Esophagus mucosa (tissue), 1 donor: ENCODE measurements around the gene ARMCX5. TPM values are rescaled to one million over a fixed set of nuclear protein-coding genes. Genes with fewer than 3 reads are reported as not detected.

Source experiments
- ATAC-seq: fragments of 200-7000 bp; cut with Tn5 transposase; one replicate; pipeline ENCODE4 v1.9.1; 2020
- total RNA-seq: library from RNA; stranded (reverse); gene quantifications from one replicate; pipeline ENCODE4 v1.2.4, GENCODE V29; 2023
- donor health status: DM: yes; HTN: yes; CAD: no.

Gene ARMCX5
- 7.3 TPM for total RNA-seq

- peak; percentile 95 for ATAC-seq
Observed at GRCh38 chrX:102599084-102599950, at the start of gene ARMCX5. TSS of gene ARMCX5 (plus strand) at chrX:102599515. CDS start at chrX:102602142, 2,627 bp downstream.

GRCh38 chrX:102558607-102559006, 40.7 kb upstream of the ARMCX5 start:
- no peak for ATAC-seq

DNA sequence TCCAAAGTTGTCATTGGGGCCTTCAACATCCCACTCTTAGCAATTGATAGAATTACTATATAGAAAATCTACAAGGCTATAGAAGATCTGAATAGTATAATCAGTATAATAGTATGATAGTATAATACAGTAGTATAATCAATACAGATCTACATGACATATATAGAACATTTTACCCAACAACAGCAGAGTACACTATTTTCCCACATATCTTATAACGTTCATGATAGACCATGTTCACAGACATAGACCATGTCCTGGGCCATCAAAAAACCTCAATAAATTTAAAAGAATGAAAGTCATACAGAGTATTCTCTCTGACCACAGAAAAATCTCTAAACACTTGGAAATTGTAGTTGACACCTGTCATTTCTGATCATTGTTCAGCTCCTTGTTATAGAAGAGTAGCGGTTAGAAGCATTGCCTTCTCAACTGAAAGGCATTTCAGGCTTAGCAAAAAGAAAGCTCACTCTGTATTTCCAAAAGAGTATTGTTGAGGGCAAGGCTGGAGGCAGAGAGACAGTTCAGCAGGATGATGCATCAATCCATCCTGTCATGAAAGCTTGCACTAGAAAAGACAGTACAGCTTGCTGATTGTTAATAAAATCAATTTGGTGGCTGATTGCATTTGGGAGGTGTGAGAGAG, 38.8 kb upstream of the ARMCX5 start:
- no peak for ATAC-seq

DNA sequence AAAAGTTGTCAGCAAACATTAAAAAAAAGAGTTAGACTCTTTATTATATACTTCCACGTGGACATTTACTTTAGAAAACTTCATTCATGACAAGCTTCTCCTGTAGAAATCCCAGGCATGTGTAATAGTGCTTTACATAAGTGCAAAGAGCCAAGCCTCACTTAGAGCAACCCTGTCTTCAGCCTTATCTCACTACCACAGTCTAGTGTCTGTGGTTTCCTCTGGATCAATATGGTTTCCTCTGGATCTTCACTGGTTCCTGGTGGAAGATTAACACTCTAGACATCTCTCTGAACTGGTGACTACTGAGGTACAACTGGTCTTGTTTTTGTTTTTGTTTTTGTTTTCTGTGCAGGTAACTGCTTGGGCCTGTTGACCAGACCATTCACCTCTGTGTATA, 18.4 kb upstream of the ARMCX5 start:
- ATAC-seq: no peak

- ATAC-seq: no peak
Observed at GRCh38 chrX:102593367-102593766, 5.9 kb upstream of the ARMCX5 start.

DNA sequence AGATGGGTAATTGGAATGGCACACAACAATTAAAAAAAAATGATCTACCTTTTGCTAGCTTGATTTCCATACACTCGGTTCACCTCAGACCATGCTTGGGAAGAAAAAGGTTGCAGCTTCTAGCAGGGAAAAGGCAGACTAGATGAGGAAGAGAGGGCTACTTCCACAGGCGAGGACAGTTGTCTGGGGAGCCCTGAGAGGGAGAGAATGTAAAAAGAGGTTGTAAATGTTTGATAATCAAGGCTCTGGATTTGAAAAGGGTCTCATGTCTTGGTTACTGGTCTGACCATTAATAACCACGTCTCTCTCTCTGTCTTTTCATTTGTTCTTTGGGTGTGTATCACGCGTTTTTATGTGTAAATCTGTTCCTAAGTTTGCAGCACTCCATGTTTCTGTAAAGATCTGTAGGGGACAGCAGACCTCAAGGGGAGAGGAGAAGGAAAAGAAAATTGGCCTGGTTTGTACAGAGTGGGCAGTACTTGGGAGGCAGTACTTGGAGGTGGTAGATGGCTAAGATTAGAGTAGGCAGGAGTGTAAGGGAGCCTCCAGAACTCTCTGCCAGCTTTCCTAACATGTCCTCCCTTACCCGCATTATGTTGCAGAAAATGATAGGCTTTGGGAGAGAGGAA, 750 bp downstream of the ARMCX5 start:
- no peak for ATAC-seq

DNA sequence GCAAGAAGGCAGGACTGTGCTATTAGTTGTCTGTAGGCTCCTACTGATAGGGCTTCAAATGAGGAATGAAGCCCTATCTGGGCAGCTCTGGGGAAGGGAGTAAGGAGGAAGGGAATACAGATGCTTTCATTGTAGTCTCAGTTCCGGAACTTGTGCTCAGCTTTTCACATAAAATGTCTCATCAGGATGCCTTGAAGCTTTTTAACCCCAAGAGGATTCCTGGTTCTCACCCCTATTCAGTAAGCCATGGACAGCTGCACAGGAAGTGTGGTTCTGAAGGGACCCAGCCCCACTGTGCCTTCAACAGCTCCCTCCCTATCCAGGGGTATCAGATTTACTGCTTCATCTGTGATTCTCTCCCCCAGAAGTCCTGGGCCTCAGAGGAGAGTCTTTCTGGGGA, 5.0 kb downstream of the ARMCX5 start:
- ATAC-seq: no peak

DNA sequence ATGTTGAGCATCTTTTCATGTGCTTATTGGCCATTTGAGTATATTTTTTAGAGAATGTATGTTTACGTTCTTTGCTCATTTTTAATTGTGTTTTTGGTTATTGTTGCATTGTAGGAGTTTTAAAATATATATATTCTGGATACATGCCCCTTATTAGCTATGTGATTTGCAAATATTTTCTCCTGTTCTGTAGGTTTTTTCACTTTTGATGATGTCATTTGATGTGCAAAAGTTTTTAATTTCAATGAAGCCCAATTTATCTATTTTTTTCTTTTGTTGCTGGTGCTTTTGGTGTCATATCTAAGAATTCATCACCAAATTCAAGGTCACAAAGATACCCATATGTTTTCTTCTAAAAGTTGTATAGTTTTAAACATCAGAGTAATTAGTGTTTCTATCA, 6.8 kb downstream of the ARMCX5 start:
- ATAC-seq: no peak

DNA sequence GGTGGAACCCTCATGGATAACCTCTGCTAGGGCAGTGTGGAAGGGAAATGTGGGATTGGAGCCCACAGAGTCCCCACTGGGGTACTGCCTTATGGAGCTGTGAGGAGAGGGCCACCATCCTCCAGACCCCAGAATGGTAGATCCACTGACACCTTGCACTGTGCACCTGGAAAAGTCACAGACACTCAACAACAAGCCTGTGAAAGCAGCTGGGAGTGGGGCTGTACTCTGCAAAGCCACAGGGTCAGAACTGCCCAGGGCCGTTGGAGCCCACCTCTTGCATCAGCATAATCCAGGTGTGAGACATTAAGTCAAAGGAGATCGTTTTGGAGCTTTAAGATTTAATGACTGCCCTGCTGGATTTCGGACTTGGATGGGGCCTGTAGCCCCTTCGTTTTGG, 11.6 kb downstream of the ARMCX5 start:
- no peak for ATAC-seq

GRCh38 chrX:102624105-102624504, 24.8 kb downstream of the ARMCX5 start:
- ATAC-seq: no peak

- no peak for ATAC-seq
Observed at GRCh38 chrX:102627640-102628039, 28.3 kb downstream of the ARMCX5 start.

DNA sequence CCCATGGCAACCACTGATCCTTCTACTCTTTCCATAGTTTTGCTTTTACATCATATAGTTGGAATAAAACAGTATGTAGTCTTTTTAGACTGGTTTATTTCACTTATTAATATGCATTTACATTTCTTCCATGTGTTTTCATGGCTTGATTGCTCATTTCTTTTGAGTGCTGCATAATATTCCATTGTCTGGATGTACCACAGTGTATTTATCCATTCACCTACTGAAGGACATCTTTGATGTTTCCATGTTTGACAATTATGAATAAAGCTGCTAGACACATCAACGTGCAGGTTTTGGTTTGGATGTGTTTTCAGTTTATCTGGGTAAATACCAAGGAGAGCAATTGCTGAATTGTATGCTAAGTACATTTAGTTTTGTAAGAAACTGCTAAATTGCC, 38.2 kb downstream of the ARMCX5 start:
- no peak for ATAC-seq

GRCh38 chrX:102650903-102651241, 51.6 kb downstream of the ARMCX5 start:
- peak; percentile 12 for ATAC-seq

- ATAC-seq: peak; percentile 52
Observed at GRCh38 chrX:102651242-102652011, 52.1 kb downstream of the ARMCX5 start, which contains the start of gene GPRASP1. TSS of gene GPRASP1 (plus strand) at chrX:102651483. CDS start at chrX:102653914, 2,431 bp downstream.

- ATAC-seq: peak; percentile 49
Observed at GRCh38 chrX:102652031-102652688, 52.8 kb downstream of the ARMCX5 start.

Other genes with a start within 250 kb of the ARMCX5 start
- not detected for gene NXF2B, start 159.5 kb upstream of the ARMCX5 start, total RNA-seq
- not detected for gene TCP11X2, start 127.7 kb upstream of the ARMCX5 start, total RNA-seq
- not detected for gene TMSB15A, start 82.8 kb upstream of the ARMCX5 start, total RNA-seq
- gene GPRASP1, start 52.0 kb downstream of the ARMCX5 start, total RNA-seq: 1.2 TPM
- 3.1 TPM for gene GPRASP2, start 112.9 kb downstream of the ARMCX5 start, total RNA-seq
- 1.8 TPM for gene GPRASP3, start 121.2 kb downstream of the ARMCX5 start, total RNA-seq